Bone marrow (tissue), 2 donors: ENCODE results near the gene POMZP3.
"Not testable (repeated sequence)": the region's sequence is repeated elsewhere in the genome, so short reads cannot be mapped to it uniquely, and the experiment has no call there.

ENCODE experiments used
- DNase-seq, 2 donors: peaks; one replicate each; lab custom pipeline; 2025; lab: John Stamatoyannopoulos, UW

Gene POMZP3

DNA sequence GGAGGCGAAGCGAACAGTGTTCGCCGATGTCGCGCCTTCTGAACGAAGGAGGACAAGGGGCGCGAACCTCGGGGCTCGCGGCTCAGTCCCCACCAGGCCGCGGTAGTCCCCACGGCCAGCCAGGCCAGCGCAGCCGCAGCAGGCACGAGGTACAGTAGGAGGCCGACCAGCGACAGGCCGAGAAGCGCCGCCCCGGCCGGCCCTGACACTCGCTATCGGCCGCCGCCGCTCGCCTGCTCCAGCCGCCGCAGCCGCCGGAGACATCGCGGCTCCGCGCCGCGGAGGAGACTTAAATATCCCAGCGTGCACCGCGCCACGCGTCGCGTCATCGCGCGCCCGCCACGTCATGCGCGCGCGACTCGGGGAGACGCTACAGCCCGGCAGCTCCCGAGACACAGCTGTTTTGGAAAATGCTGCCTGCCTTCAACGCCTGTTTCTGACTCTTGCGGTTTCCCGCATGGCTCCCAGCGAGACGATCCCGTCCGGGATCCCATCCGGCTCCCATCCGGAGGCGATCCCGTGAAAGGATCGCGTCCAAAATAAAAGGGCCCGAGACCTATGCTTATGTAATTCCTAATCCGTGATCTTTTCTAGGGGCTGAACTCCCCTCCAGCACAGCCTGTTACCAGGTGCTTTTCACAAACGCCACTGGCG lies at the start of gene POMZP3:
TSS of gene POMZP3 (minus strand) at position 291 of the 654 bp plus-strand sequence. CDS start 1,215 bp downstream, outside the sequence.
- not testable (repeated sequence) for DNase-seq

DNA sequence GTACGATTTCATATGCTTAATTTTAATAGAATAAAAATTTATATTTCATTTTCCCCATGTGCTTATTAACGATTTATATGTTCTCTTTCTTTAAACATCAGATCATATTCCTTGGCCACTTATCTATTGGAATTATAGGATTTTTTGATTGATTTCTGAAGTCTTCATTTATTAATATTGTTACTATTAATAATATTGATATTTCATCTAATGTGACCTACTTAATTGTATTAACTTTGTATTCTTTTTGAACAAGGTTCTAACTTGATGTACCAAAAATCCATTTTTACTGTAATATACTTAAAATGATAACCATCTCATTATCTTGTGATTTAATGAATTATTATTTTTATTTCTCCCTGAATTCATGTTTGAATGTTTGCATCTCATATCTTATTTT lies 48.7 kb upstream of the POMZP3 start:
- DNase-seq, result not testable (repeated sequence)

DNA sequence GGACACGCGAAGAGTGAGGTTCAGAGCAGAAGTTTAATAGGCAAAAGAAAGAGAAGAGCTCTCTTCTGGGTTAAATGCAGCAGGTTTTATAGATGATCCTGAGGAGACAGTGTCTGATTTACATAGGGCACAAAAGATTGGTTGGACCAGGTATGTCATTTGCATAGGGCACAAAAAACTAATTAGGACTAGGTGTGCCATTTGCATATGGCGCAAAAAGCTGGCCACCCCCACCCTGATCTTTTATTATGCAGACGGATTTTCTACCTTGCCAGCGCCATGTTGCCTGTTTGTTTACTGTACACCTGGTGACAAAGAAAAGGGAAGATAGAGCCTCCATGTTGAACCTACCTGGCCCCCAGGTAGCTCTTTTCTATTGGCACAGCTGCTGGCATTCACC lies 46.3 kb upstream of the POMZP3 start:
- not testable (repeated sequence) for DNase-seq

DNA sequence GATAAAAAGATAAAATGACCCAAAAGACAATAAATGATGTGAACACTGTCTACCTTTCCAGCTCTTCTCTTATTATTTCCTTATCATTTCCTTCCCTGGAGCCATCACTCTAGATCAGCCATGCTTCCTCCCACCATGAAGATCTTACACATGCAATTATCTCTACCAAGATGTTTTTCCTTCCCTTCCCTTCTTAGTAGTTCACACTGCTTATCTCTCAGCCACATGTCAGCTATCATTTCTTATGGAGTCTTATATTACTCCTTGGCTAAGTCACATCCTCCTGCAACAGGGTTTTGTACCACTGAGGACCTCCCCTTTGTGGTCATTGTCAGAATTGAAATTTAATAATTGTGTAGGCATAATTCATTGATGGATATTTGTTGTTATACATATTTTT lies 32.1 kb upstream of the POMZP3 start:
- not testable (repeated sequence) for DNase-seq

DNA sequence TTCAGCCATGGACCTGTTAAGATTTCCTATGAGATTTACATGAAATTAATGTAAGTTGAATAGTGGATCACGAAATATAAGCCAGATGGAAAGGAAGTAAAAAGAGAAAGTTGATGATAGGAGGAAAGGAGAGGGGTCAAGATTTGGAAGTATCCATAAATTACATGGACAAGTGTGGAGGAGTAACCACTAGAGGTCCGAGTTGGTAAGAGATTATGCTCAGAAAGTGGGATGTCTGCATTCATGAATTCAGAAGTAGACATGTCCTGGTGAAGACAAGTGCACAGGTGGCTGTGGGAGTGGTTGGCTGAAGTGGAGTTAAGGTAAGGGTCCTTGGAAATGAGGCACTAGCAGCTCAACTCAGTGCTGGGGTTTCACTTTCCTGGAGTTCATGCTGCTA lies 29.3 kb upstream of the POMZP3 start:
- not testable (repeated sequence) for DNase-seq

DNA sequence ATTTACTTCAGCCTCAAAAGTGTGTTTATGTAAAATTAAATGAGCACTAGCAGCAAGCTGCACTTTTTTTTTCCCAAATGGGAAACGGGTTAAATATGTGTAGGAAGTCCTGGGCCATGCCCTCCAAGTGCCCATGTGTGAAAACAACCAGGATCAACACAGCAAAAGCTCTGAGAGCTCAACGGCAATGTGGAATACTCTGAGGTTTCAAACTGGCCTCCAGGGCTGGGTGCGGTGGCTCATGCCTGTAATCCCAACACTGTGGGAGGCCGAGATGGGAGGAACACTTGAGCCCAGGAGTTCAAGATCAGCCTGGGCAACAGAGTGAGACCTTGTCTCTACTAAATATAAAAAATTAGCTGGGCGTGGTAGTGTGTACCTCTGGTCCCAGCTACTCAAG lies 15.5 kb upstream of the POMZP3 start:
- not testable (repeated sequence) for DNase-seq

DNA sequence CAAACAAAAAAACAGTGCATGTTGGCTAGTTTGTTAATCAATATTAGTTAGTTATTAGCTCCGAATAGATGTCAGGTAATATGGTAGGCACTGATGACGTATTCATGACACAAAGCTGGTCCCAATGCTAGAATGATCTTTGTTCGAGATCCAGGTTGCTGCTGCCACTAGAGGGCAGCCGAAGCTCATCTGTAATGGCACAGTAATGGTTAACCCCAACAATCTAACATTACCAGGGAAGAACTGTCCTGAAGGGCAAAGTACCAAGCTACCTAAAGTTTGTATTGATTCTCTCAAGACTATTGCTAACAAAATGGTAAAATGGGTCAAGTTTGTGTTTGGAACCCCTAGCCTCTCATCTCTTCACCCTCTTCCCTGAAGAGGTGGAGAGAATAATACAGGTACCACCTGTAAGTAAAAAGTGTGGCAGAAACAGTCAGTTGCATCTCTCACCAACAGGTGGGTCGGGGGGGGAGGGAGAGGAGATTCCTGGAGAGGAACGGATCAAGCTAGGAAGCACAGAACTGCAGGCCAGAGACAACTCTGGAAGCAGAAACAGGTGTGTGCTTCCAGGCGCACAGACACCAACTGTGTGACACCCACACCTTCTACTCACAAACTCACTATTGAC lies 10.1 kb upstream of the POMZP3 start:
- DNase-seq, result not testable (repeated sequence)

DNA sequence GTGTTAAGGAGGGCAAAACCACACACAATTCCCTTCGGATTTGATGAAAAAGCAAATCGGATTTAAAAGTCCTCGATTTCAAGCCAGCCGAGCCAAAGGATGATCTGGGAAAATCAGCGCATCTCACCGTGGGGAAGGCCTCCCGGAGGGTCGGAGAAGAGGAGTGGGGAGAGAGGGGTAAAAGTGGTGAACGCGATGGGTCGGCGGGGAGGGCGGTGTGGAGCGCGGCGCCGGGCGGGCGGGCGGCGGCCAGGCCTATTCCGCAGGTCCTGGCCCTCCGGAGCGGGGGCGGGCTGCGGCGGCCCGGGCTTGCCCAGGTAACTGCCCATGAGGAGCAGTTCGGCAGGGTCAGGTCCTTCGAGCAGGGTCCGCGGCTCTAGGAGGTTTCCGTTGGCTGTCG lies 498 bp downstream of the POMZP3 start:
- DNase-seq, result not testable (repeated sequence)

DNA sequence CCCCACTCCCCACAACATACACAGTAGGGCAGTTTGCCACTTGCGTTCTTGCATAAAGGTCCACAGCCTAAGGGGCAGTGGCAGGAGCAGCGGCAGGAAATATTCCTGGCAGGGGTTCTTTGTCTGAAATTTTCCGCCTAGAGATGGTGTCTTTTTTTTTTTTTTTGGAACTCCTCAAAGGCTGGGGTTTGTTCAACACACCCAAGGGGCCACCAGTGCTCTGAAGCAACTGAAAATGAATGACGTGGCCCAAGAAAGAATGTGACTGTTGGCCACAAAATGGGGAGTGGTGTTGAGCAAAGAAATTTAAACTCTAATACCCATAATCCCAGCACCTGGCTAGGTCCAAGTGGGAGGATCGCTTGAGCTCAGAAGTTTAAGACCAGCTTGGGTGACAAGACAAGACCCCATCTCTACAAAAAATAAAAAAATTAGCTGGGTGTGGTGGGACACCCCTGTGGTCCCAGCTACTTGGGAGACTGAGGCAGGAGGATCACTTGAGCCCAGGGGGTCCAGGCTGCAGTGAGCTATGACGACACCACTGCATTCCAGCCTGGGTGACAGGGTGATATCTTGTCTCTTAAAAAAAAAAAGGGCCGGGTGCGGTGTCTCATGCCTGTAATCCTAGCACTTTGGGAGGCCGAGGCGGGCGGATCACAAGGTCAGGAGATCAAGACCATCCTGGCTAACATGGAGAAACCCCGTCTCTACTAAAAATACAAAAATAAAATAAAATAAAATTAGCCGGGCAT lies 7.5 kb downstream of the POMZP3 start:
- DNase-seq, result not testable (repeated sequence)

DNA sequence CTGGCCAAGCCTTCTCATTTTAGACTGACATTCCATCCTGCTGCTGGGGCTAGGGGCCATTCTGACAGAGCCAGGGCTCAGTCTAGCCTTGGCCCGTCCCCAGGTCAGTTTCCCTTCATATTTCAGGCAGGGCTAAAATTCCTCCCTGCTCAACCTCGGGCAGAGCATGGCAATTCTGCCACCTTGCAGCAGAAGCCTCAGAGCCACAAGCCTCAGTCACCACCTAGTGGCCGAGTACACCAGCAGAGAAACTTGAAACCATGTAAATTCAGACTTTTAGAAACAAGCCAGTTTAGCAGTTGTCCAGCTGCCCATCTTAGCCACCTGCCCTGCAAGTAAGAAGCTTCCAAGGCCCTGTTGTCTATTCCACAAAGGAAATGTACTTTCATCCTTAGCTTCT lies 13.3 kb downstream of the POMZP3 start:
- not testable (repeated sequence) for DNase-seq

DNA sequence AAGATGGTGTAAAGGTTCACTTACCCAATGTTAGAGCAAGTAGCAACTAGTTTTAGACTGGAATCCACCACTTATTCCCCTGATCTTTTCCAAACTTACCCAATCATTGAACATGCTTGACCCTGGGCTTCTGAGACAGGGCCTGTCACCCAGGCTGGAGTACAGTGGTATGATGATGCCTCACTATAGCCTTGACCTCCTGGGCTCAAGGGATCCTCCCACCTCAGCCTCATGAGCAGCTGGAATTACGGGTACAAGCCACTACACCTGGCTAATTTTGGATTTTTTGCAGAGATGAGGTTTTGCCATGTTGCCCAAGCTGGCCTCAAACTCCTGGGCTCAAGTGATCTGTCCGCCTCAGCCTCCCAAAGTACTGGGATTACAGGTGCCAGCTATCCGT lies 14.8 kb downstream of the POMZP3 start:
- DNase-seq, result not testable (repeated sequence)

DNA sequence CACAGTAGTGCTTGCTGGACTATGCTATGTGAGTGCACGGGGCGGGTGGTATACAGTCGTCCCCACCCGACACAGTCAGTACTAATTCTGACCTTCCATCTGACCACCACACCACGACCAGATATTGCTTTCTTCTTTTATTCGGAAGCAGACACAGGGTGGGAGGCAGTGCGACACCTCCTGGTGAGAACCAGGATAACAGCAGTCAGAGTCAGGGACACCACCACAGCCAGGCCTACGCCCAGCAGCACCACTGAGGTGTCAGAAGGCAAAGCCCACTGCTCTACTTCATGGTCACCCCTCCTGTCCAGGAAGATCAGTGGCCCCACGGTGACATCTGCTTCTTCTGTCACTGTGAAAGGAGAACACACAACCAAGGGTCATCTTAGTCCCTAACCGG lies 17.2 kb downstream of the POMZP3 start:
- DNase-seq, result not testable (repeated sequence)

DNA sequence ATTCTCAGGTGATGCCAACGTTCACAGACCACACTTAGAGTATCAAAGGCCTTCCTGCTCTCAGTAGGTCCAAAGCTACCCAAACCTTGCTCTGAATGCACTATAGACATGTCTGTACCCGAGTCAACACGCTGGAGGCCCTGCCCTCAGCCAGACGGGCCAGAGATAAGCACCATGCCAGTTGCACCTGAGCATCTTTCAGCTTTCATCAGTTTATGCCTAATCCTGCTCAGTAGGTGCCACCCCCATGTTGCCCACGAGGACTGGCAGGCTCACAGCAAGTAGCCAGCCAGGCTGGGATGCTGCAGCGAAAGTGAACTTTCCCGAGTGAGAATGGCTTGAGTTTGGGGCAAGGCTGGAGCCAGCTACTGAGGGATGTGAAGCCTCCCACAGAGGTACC lies 18.6 kb downstream of the POMZP3 start:
- DNase-seq, result not testable (repeated sequence)

DNA sequence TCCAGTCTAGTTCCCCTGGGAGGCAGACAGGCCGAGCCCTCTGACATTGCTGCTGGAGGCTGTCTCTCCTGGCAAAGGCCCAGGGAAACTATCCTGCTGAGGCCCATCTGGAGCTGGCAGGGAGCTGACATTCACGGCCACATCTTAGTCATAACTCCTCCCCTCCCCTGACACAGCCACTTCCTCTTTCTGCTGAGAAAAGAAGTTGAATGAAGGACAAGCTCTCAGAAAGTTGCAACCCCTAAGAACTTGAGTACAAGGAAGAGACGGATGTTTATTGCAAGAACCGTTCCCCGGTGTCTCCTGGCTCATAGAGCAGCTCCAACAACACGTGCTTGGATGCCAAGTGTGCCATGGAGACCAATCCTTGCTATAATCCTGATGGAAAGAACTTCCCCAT lies 21.1 kb downstream of the POMZP3 start:
- DNase-seq, result peak in 1 of 2 donors; percentile 98

DNA sequence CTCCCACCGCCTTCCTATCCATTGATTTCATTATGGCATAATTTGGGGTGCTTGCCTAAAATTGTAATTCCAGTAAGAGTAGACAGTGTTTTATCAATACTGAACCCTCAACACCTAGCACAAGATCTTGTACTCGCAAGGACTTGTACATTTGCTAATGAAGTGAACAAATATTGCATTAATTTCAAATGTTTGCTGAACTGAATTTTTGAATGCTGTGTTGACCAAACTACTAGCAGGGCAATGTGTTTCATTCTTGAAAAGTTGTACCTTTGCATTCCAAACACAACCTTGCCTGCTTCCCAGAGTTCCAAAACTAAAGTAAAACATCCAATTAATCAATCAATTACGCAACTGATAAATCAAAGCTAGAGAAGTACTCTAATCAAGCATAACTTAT lies 26.4 kb downstream of the POMZP3 start:
- DNase-seq, result not testable (repeated sequence)

DNA sequence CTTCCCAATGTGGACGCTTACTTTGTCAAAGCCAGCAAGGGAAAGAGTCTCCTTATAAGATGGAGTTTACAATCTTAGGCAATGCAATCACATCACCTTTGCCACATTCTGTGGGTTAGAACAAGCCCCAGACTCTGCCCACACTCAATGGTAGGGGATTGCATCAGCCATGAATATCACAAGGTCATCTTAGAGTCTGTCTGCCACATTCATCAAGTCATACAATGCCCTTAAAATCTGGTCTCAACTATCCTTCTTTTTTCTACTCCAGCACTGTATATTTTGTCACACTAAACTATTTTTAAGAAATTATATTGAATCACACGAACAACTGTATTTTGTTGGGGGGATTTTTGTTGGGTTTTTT lies 27.0 kb downstream of the POMZP3 start:
- DNase-seq, result not testable (repeated sequence)

DNA sequence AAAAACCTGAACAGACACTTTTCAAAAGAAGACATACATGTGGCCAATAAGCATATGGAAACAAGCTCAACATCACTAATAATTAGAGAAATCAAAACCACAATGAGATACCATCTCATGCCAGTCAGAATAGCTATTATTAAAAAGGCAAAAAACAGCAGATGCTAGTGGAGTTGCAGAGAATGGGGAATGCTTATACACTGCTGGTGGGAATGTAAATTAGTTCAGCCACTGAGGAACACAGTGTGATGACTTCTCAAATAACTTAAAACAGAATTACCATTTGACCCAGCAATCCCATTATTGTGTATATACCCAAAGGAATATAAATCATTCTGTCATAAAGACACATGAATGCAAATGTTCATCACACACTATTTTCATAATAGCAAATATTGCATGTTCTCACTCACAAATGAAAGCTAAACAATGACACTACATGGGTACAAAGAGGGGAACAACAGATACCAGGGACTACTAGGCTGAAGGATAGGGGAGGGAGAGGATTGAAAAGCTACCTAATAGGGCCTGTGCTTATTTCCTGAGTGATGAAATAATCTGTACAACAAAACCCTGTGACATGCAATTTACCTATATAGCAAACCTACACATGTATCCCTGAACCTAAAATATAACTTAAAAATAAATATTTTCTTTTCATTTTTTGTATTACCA lies 28.4 kb downstream of the POMZP3 start:
- not testable (repeated sequence) for DNase-seq

DNA sequence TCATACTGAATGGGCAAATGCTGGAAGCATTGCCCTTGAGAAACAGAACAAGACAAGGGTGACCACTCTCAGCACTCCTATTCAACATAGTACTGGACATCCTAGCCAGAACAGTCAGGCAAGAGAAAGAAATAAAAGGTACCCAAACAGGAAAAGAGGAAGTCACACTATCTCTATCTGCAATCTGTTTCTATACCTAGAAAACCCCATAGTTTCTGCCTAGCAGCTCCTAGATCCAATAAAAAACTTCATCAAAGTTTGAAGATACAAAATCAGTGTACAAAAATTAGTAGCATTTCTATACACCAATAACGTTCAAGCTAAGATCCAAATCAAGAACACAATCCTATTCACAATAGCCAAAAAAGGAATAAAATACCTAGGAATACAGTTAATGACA lies 29.8 kb downstream of the POMZP3 start:
- DNase-seq, result not testable (repeated sequence)

DNA sequence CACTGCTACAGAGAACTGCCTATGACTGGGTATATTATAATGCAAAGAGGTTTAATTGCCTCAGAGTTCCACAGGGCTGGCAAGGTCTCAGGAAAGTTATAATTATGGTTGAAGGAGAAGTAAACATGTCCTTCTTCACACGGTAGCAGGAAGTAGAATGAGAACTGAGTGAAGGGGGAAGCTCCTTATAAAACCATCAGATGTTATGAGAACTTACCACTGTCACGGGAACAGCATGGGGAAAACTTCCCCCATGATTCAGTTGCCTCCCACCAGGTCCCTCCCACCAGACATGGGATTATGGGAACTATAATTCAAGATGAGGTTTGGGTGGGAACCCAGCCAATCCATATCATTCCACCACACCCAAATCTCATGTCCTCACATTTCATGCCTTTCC lies 34.4 kb downstream of the POMZP3 start:
- DNase-seq, result peak in 1 of 2 donors; percentile 30

DNA sequence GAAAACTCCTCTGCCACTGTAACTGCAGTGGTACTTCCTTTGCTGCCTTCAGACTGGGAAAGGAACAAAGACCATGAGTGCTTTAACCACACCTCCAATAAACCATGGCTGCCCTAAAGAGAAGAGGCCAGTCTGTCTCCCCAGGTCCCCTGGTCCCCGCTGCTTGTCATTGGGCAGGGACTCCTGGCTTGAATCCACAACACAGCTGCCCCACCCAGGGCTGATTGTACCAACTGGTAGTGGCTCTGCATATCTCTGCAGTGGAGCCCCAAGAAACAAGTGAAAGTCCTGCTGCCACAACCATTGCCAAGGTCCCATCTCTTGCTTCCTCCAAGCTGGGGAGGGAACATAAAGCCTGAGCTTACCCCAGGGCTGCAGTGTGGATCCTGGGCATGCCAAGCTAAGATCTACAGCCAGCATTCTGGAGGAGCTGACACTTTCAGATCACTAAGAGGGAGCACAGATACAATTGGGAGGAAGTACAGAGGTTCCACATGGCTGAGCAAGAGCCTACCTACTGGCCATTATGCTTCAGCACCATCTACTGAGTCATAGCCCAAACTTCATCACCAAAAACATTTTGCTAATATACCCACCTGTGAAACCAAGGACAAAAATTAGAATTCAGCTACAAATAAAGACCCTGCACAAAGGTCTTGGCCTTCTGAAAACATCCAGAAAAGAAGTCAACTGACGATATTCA lies 35.3 kb downstream of the POMZP3 start:
- not testable (repeated sequence) for DNase-seq

DNA sequence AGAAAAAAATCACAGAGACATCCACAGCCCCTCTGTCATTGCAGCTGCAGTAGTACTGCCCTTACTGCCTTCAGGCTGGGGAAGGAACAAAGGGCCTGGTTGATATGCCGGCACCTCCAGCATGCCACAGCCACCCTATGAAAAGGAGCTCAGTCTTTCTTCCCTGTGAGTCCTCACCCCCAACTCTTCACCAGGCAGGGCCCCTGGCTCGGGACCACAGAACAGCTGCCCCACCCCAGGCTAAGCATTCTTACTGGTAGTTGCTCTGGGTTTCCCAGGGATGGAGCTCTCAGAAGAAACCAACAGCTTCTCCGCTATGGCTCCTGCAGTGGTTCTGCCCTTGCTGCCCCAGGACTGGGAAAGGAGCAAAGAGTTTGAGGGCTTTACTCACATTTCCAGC lies 36.0 kb downstream of the POMZP3 start:
- not testable (repeated sequence) for DNase-seq

DNA sequence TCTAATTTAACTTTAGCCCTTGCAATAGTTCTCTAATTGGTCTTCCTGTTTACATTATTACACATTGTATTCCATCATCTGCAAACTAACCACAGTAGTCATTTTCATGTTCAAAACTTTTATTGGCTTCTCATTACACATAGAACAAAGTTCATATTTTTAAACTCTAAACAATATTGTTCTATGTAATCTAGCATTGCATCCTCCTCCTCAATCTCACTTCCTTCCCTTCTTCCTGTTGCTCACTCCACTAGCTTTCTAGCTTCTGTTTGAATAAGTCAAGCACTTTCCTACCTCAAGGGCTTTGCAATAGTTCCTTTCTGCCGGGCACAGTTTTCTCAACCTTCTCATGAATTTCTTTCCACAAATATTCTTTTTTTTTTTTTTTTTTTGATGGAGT lies 38.5 kb downstream of the POMZP3 start:
- not testable (repeated sequence) for DNase-seq
